ENCODE data around the gene LRMDA.

LRMDA gene

GRCh38 chr10:76111404-76111803 is 680.0 kb downstream of the LRMDA start:
- no peak overlapping the region for H3K27ac ChIP-seq (ENCODE audit: extremely low read depth, low read depth, low read length)
- CTCF ChIA-PET, result no interaction called here
- POLR2A ChIA-PET, result no interaction called here
- no peak overlapping the region for H3K4me3 ChIP-seq (ENCODE audit: low read depth, low read length)
- TF ChIP-seq ZNF16 (tag by site-specific recombination; IDR thresholded peaks at IDR 0.05; ENCODE audit: low read depth) (no peak), ZBTB26 (tag by site-specific recombination; optimal IDR thresholded peaks at IDR 0.05) (no peak), ZNF670 (tag by site-specific recombination; IDR thresholded peaks at IDR 0.05; ENCODE audit: low read depth) (no peak), ZNF610 (tag by site-specific recombination; IDR thresholded peaks at IDR 0.05; ENCODE audit: borderline replicate concordance) (no peak), HOXC10 (CRISPR knock-in tag; IDR thresholded peaks at IDR 0.05) (no peak), ZNF530 (tag by site-specific recombination; IDR thresholded peaks at IDR 0.05; ENCODE audit: low read depth) (no peak), ZNF18 (tag by site-specific recombination; IDR thresholded peaks at IDR 0.05) (no peak), ZNF501 (tag by site-specific recombination; IDR thresholded peaks at IDR 0.05) (no peak), ZNF362 (tag by site-specific recombination; IDR thresholded peaks at IDR 0.05) (no peak), ZNF202 (tag by site-specific recombination; IDR thresholded peaks at IDR 0.05; ENCODE audit: borderline replicate concordance) (no peak), ZNF155 (tag by site-specific recombination; IDR thresholded peaks at IDR 0.05) (no peak), ZNF48 (tag by site-specific recombination; IDR thresholded peaks at IDR 0.05) (no peak)
- no peaks in the 10 kb centered on the region for H3K9me3 ChIP-seq (ENCODE audit: control insufficient read depth, insufficient read depth, low read depth, low read length)
- H3K36me3 ChIP-seq (ENCODE audit: control insufficient read depth in 2 of 2, insufficient read depth in 1 of 2, low read length in 2 of 2), result no peaks in the 10 kb centered on the region
- H3K4me1 ChIP-seq (ENCODE audit: control insufficient read depth, insufficient read depth, low read length), result peaks cover 18% of the 10 kb centered on the region

- Histone ChIP-seq H3K4me1 (ENCODE audit: control insufficient read depth, insufficient read depth, low read length) (peaks cover 18% of the 10 kb centered on the region), H3K27ac (ENCODE audit: extremely low read depth, low read depth, low read length) (no peak overlapping the region), H3K36me3 (ENCODE audit: control insufficient read depth in 2 of 2, insufficient read depth in 1 of 2, low read length in 2 of 2) (no peaks in the 10 kb centered on the region), H3K4me3 (ENCODE audit: low read depth, low read length) (no peak overlapping the region), H3K9me3 (ENCODE audit: control insufficient read depth, insufficient read depth, low read depth, low read length) (no peaks in the 10 kb centered on the region)
- TF ChIP-seq ZNF16 (tag by site-specific recombination; IDR thresholded peaks at IDR 0.05; ENCODE audit: low read depth), result no peak
- no peak for TF ChIP-seq ZNF561 (tag by site-specific recombination; IDR thresholded peaks at IDR 0.05; ENCODE audit: borderline replicate concordance)
- TF ChIP-seq ZNF830 (tag by site-specific recombination; IDR thresholded peaks at IDR 0.05; ENCODE audit: low read depth), result no peak
- peak; percentile 69 for TF ChIP-seq TCF7L2 (IDR thresholded peaks at IDR 0.05; ENCODE audit: borderline replicate concordance, low read depth, low read length)
- no peak for TF ChIP-seq SCRT1 (tag by site-specific recombination; IDR thresholded peaks at IDR 0.05; ENCODE audit: borderline replicate concordance)
- TF ChIP-seq TRIM28 (IDR thresholded peaks at IDR 0.05; ENCODE audit: borderline replicate concordance, low read length), result peak; percentile 1; the same call in 1 of the 2 replicates
- TF ChIP-seq MEIS1 (CRISPR knock-in tag; IDR thresholded peaks at IDR 0.05; ENCODE audit: borderline replicate concordance), result no peak
- TF ChIP-seq ZNF677 (tag by site-specific recombination; IDR thresholded peaks at IDR 0.05), result no peak
- TF ChIP-seq ZNF112 (tag by site-specific recombination; IDR thresholded peaks at IDR 0.05), result no peak
- CTCF ChIA-PET, result no interaction called here
- POLR2A ChIA-PET, result no interaction called here
Measured at GRCh38 chr10:76111986-76112825, 680.8 kb downstream of the LRMDA start.
